Ascending aorta (tissue), 2 donors: ENCODE results near the gene METTL3. TPM values are rescaled to one million over a fixed set of nuclear protein-coding genes. Genes with fewer than 3 reads are reported as not detected.

Source experiments
- DNase-seq, 2 donors: peaks; one replicate each; pipeline ENCODE4 v3.0.0-alpha.2; 2019; ENCODE audit warnings: low spot score in 2 of 2
- H3K27ac ChIP-seq, 2 donors: fragments of 200-600 bp; sonication (generic); one replicate each; pipeline ENCODE4 v1.5.1; 2016 to 2017; ENCODE audit warnings: mild to moderate bottlenecking in 1 of 2
- H3K27me3 ChIP-seq: fragments of 200-600 bp; sonication (generic); one replicate; pipeline ENCODE4 v1.5.1; 2017
- H3K36me3 ChIP-seq, 2 donors: fragments of 200-600 bp; sonication (generic); one replicate each; pipeline ENCODE4 v1.5.1; 2016
- H3K4me1 ChIP-seq, 2 donors: fragments of 200-600 bp; sonication (generic); one replicate each; pipeline ENCODE4 v1.5.1; 2016 to 2017; ENCODE audit warnings: mild to moderate bottlenecking in 1 of 2
- H3K4me3 ChIP-seq, 2 donors: fragments of 200-600 bp; sonication (generic); one replicate each; pipeline ENCODE4 v1.5.1; 2016 to 2017; ENCODE audit warnings: mild to moderate bottlenecking in 1 of 2
- H3K9me3 ChIP-seq, 2 donors: fragments of 200-600 bp; sonication (generic); one replicate each; pipeline ENCODE4 v1.5.1; 2016
- CTCF ChIP-seq, 3 experiments: fragments of 200-600 bp in 2 of 3; fragments of 450-650 bp in 1 of 3; sonication (generic) in 2 of 3; IDR thresholded peaks; one replicate each; pipeline ENCODE4 v1.5.1; 2016 to 2019; ENCODE audit warnings: antibody characterized with exemption in 3 of 3, mild to moderate bottlenecking in 1 of 3, moderate library complexity in 1 of 3
- intact Hi-C: fragments of 100-400 bp; cut with DNase I; formaldehyde crosslinking; loops from one replicate; pipeline ENCODE4 v1.15.1; 2023
- total RNA-seq: library from RNA; depleted of rRNA; stranded (reverse); fragments of >200 nt; gene quantifications from one replicate; pipeline ENCODE4 v1.1.0, GENCODE V29; 2016

METTL3 gene
- total RNA-seq, 1 donor from 2014 or later, result 45.0 TPM

- TF ChIP-seq CTCF (IDR thresholded peaks at IDR 0.05), result no peak
- H3K27me3 ChIP-seq, result peaks cover 2% of the 10 kb centered on the region
- no peaks in the 10 kb centered on the region for H3K36me3 ChIP-seq
- peak overlapping the region; percentile 15 to 26 for H3K4me3 ChIP-seq
- peaks cover 0 to 4% of the 10 kb centered on the region in 2 donors for H3K4me1 ChIP-seq
- intact Hi-C loops, result no loop called here
- DNase-seq, result no peak
- H3K27ac ChIP-seq, result no peak overlapping the region
- H3K9me3 ChIP-seq, result no peaks in the 10 kb centered on the region
Measured at GRCh38 chr14:21536418-21537089, 25.4 kb upstream of the METTL3 start.

- H3K27me3 ChIP-seq, result peaks cover 2% of the 10 kb centered on the region
- TF ChIP-seq CTCF (IDR thresholded peaks at IDR 0.05), result no peak
- peak overlapping the region in 1 of 2 donors; percentile 15 for H3K4me3 ChIP-seq
- H3K9me3 ChIP-seq, result no peaks in the 10 kb centered on the region
- intact Hi-C loops, result no loop called here
- no peaks in the 10 kb centered on the region for H3K36me3 ChIP-seq
- DNase-seq, result no peak
- H3K27ac ChIP-seq, result no peak overlapping the region
- peaks cover 0 to 4% of the 10 kb centered on the region in 2 donors for H3K4me1 ChIP-seq
Measured at GRCh38 chr14:21535545-21536417, 24.6 kb upstream of the METTL3 start.

GRCh38 chr14:21534576-21534975 is 23.4 kb upstream of the METTL3 start:
- intact Hi-C loops, result no loop called here
- peaks cover 2% of the 10 kb centered on the region for H3K27me3 ChIP-seq

GRCh38 chr14:21533294-21533693 is 22.2 kb upstream of the METTL3 start:
- no peak for DNase-seq
- Histone ChIP-seq H3K4me3 (no peak overlapping the region), H3K4me1 (peaks cover 0 to 4% of the 10 kb centered on the region in 2 donors), H3K27me3 (peaks cover 2% of the 10 kb centered on the region), H3K27ac (no peak overlapping the region), H3K9me3 (no peaks in the 10 kb centered on the region), H3K36me3 (no peaks in the 10 kb centered on the region)
- intact Hi-C loops, result no loop called here
- no peak for TF ChIP-seq CTCF (IDR thresholded peaks at IDR 0.05)

More at GRCh38 chr14:21534576-21534975, 23.4 kb upstream of the METTL3 start:
- DNase-seq, result no peak
- Histone ChIP-seq H3K9me3 (no peaks in the 10 kb centered on the region), H3K4me1 (peaks cover 0 to 4% of the 10 kb centered on the region in 2 donors), H3K4me3 (no peak overlapping the region), H3K36me3 (no peaks in the 10 kb centered on the region), H3K27ac (no peak overlapping the region)
- no peak for TF ChIP-seq CTCF (IDR thresholded peaks at IDR 0.05)

DNA sequence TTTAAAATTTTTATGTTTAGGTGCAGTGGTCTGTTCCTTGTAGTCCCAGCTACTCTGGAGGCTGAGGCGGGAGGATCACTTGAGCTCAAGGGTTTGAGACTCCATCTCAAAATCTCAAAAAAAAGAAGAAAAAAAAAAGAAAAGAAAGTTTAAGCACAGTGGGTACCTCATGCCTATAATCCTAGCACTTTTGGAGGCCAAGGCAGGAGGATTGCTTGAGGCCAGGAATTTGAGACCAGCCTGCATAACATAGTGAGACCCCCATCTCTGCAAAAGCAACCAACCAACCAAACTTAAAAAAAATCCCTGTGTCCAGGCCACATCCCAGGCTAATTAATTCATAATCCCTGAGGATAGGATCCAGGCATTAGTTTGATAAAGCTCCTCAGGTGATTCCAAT is 18.4 kb upstream of the METTL3 start:
- Histone ChIP-seq H3K4me1 (peaks cover 4 to 6% of the 10 kb centered on the region in 2 donors), H3K9me3 (no peaks in the 10 kb centered on the region), H3K36me3 (no peaks in the 10 kb centered on the region), H3K27me3 (no peaks in the 10 kb centered on the region), H3K4me3 (no peak overlapping the region), H3K27ac (no peak overlapping the region)
- intact Hi-C loops, result no loop called here
- TF ChIP-seq CTCF (IDR thresholded peaks at IDR 0.05), result no peak
- no peak for DNase-seq
